ENCODE data around the gene FZD4. TPM values are rescaled to one million over a fixed set of nuclear protein-coding genes. Genes with fewer than 3 reads are reported as not detected.
A peak's percentile ranks its signal among the peaks of the same experiment; 100 is the strongest.

Gene FZD4
- total RNA-seq, 1 experiment from 2014 or later: 4.5 TPM

GRCh38 chr11:86923999-86924766 is 31.0 kb downstream of the FZD4 start:
- H3K4ac ChIP-seq (ENCODE audit: low read depth, low read length): no peak overlapping the region
- H3K36me3 Mint-ChIP-seq (ENCODE audit: insufficient read depth in 1 of 3, low read depth in 3 of 3): no peaks in the 10 kb centered on the region
- H3K27me3 ChIP-seq (ENCODE audit: insufficient read depth, low read length): no peaks in the 10 kb centered on the region
- H3K9me3 ChIP-seq (ENCODE audit: control insufficient read depth, low read depth, low read length): no peaks in the 10 kb centered on the region
- peak overlapping the region; percentile 23 for H2BK120ac ChIP-seq (ENCODE audit: low read depth, low read length, poor library complexity, severe bottlenecking)
- H3K4me3 Mint-ChIP-seq: peak overlapping the region in 1 of 2 experiments; percentile 65; a peak in 3 of 5 replicates
- H3K14ac ChIP-seq (ENCODE audit: insufficient read depth, low read length): no peak overlapping the region
- no peaks in the 10 kb centered on the region for H3K9me3 Mint-ChIP-seq
- TF ChIP-seq CTCF (conservative IDR thresholded peaks at IDR 0.05): no peak
- no peak overlapping the region for H4K8ac ChIP-seq (replicated peaks; ENCODE audit: insufficient read length, low read depth, low read length)
- WGBS (ENCODE audit: extremely low coverage, insufficient read length, low lambda C conversion rate): no CpG with 5 or more reads among the region's 6 CpGs
- H3K79me2 ChIP-seq (ENCODE audit: insufficient read depth, low read length): no peaks in the 10 kb centered on the region
- peaks cover 5% of the 10 kb centered on the region for H3K4me1 ChIP-seq (ENCODE audit: insufficient read depth, low read length)
- H4K91ac ChIP-seq (ENCODE audit: insufficient read length, low read depth, low read length): no peak overlapping the region
- H3K27ac Mint-ChIP-seq: peak overlapping the region; percentile 94 to 98 (median 94); a peak in 5 of 7 replicates
- no peak overlapping the region for H2AK5ac ChIP-seq (ENCODE audit: insufficient read length, low read length)
- H3K27me3 Mint-ChIP-seq (ENCODE audit: low read depth): no peaks in the 10 kb centered on the region
- H2BK5ac ChIP-seq (ENCODE audit: insufficient read length, low read length): no peak overlapping the region
- H3K23me2 ChIP-seq (ENCODE audit: insufficient read length, low read depth, low read length, poor library complexity, severe bottlenecking): no peaks in the 10 kb centered on the region
- peak; percentile 87 for DNase-seq
- no peak overlapping the region for H3K18ac ChIP-seq (ENCODE audit: insufficient read length, low read depth, low read length)
- H3K23ac ChIP-seq (ENCODE audit: insufficient read length, low read depth, low read length): no peak overlapping the region
- no peaks in the 10 kb centered on the region for H3K79me1 ChIP-seq (ENCODE audit: insufficient read depth, low read depth, low read length, poor library complexity, severe bottlenecking)
- H2BK12ac ChIP-seq (ENCODE audit: insufficient read length, low read depth, low read length): no peak overlapping the region
- H3K9ac ChIP-seq (ENCODE audit: extremely low read depth, insufficient read length, low read length): no peak overlapping the region
- H2BK20ac ChIP-seq (ENCODE audit: low read depth, low read length, poor library complexity, severe bottlenecking): peak overlapping the region; percentile 49
- H3K4me2 ChIP-seq (ENCODE audit: insufficient read depth, insufficient read length, low read length): no peak overlapping the region
- peak overlapping the region; percentile 62 for H3K27ac ChIP-seq (ENCODE audit: insufficient read length, low read depth, low read length)
- no peak overlapping the region for H2BK15ac ChIP-seq (ENCODE audit: low read depth, low read length)
- H4K20me1 ChIP-seq (ENCODE audit: control insufficient read depth, insufficient read depth, insufficient read length): no peaks in the 10 kb centered on the region
- no peak overlapping the region for H4K5ac ChIP-seq (ENCODE audit: insufficient read length, low read depth, low read length)
- peaks cover 24 to 28% of the 10 kb centered on the region in 2 experiments for H3K4me1 Mint-ChIP-seq
- peak overlapping the region; percentile 78 for H2AFZ ChIP-seq (ENCODE audit: low read length)
- no peak overlapping the region for H3K56ac ChIP-seq (ENCODE audit: insufficient read length, low read depth, low read length)
- H3T11ph ChIP-seq (ENCODE audit: low read length): no peak overlapping the region
